H9 (cell line): ENCODE measurements around the gene ATXN3. TPM values are rescaled to one million over a fixed set of nuclear protein-coding genes. Genes with fewer than 3 reads are reported as not detected.

Experiments used
- DNase-seq: peaks from one replicate; pipeline ENCODE4 v3.0.0-alpha.2; 2017
- H2AFZ ChIP-seq: one replicate; pipeline ENCODE4 v1.6.1; 2013; ENCODE audit warnings: mild to moderate bottlenecking, low read length, control low read depth, moderate library complexity
- H2AK5ac ChIP-seq: 2 replicates; pipeline ENCODE4 v1.6.1; 2013; ENCODE audit warnings: low read length, control low read depth, mixed read lengths; ENCODE audit not compliant: insufficient read length
- H2BK120ac ChIP-seq: one replicate; pipeline ENCODE4 v1.6.1; 2013; ENCODE audit warnings: low read depth, mild to moderate bottlenecking, low read length, control low read depth, inconsistent platforms; ENCODE audit not compliant: poor library complexity, severe bottlenecking
- H2BK12ac ChIP-seq: 2 replicates; pipeline ENCODE4 v1.6.1; 2013; ENCODE audit warnings: low read length, control low read depth, mixed read lengths, low read depth; ENCODE audit not compliant: insufficient read length
- H2BK15ac ChIP-seq: 2 replicates; pipeline ENCODE4 v1.6.1; 2013; ENCODE audit warnings: low read depth, low read length, control low read depth
- H2BK20ac ChIP-seq: one replicate; pipeline ENCODE4 v1.6.1; 2013; ENCODE audit warnings: low read depth, mild to moderate bottlenecking, low read length, control low read depth, inconsistent platforms; ENCODE audit not compliant: poor library complexity, severe bottlenecking
- H2BK5ac ChIP-seq: 2 replicates; pipeline ENCODE4 v1.6.1; 2013; ENCODE audit warnings: low read length, control low read depth, mixed read lengths; ENCODE audit not compliant: insufficient read length
- H3K14ac ChIP-seq: 2 replicates; pipeline ENCODE4 v1.6.1; 2013; ENCODE audit warnings: low read length, control low read depth; ENCODE audit not compliant: insufficient read depth
- H3K18ac ChIP-seq: 2 replicates; pipeline ENCODE4 v1.6.1; 2013; ENCODE audit warnings: low read depth, mild to moderate bottlenecking, mixed read lengths, low read length, control low read depth; ENCODE audit not compliant: insufficient read length
- H3K23ac ChIP-seq: 2 replicates; pipeline ENCODE4 v1.6.1; 2013; ENCODE audit warnings: low read length, control low read depth, mixed read lengths, low read depth; ENCODE audit not compliant: insufficient read length
- H3K23me2 ChIP-seq: 2 replicates; pipeline ENCODE4 v1.6.1; 2013; ENCODE audit warnings: low read depth, mild to moderate bottlenecking, mixed read lengths, low read length, control low read depth; ENCODE audit not compliant: insufficient read length, poor library complexity, severe bottlenecking
- H3K27ac ChIP-seq: 2 replicates; pipeline ENCODE4 v1.5.1; 2013; ENCODE audit warnings: low read length, control low read depth, mixed read lengths, low read depth; ENCODE audit not compliant: insufficient read length
- H3K27me3 ChIP-seq: 2 replicates; pipeline ENCODE4 v1.6.1; 2013; ENCODE audit warnings: low read length, control low read depth, inconsistent platforms; ENCODE audit not compliant: insufficient read depth
- H3K4ac ChIP-seq: 2 replicates; pipeline ENCODE4 v1.6.1; 2013; ENCODE audit warnings: low read depth, mild to moderate bottlenecking, control low read depth, inconsistent platforms, low read length, moderate library complexity
- H3K4me1 ChIP-seq: 2 replicates; pipeline ENCODE4 v1.6.1; 2013; ENCODE audit warnings: low read length, control low read depth, inconsistent platforms; ENCODE audit not compliant: insufficient read depth
- H3K4me2 ChIP-seq: 2 replicates; pipeline ENCODE4 v1.6.1; 2013; ENCODE audit warnings: low read length, control low read depth, mixed read lengths; ENCODE audit not compliant: insufficient read length, insufficient read depth
- H3K56ac ChIP-seq: 2 replicates; pipeline ENCODE4 v1.6.1; 2013; ENCODE audit warnings: low read depth, mild to moderate bottlenecking, mixed read lengths, low read length, control low read depth; ENCODE audit not compliant: insufficient read length
- H3K79me1 ChIP-seq: 2 replicates; pipeline ENCODE4 v1.6.1; 2013; ENCODE audit warnings: low read depth, mild to moderate bottlenecking, moderate library complexity, low read length, control low read depth, inconsistent platforms; ENCODE audit not compliant: insufficient read depth, poor library complexity, severe bottlenecking
- H3K79me2 ChIP-seq: 2 replicates; pipeline ENCODE4 v1.6.1; 2013; ENCODE audit warnings: low read length, control low read depth, inconsistent platforms; ENCODE audit not compliant: insufficient read depth
- H3K9ac ChIP-seq: 2 replicates; pipeline ENCODE4 v1.6.1; 2013; ENCODE audit warnings: low read length, control low read depth, mixed read lengths; ENCODE audit not compliant: insufficient read length; ENCODE audit errors: extremely low read depth
- H3K9me3 ChIP-seq: one replicate; pipeline ENCODE4 v1.6.1; 2013; ENCODE audit warnings: low read depth, low read length, inconsistent platforms; ENCODE audit not compliant: control insufficient read depth
- H3T11ph ChIP-seq: one replicate; pipeline ENCODE4 v1.6.1; 2013; ENCODE audit warnings: mild to moderate bottlenecking, low read length, control low read depth, inconsistent platforms
- H4K20me1 ChIP-seq: one replicate; pipeline ENCODE4 v1.6.1; 2013; ENCODE audit not compliant: control insufficient read depth, insufficient read length, insufficient read depth
- H4K5ac ChIP-seq: 2 replicates; pipeline ENCODE4 v1.6.1; 2013; ENCODE audit warnings: low read depth, mild to moderate bottlenecking, mixed read lengths, low read length, control low read depth; ENCODE audit not compliant: insufficient read length
- H4K8ac ChIP-seq: replicated peaks from 2 replicates; pipeline ENCODE4 v1.6.1; 2013; ENCODE audit warnings: low read length, control low read depth, mixed read lengths, low read depth; ENCODE audit not compliant: insufficient read length
- H4K91ac ChIP-seq: 2 replicates; pipeline ENCODE4 v1.6.1; 2013; ENCODE audit warnings: low read depth, mild to moderate bottlenecking, moderate library complexity, mixed read lengths, low read length, control low read depth; ENCODE audit not compliant: insufficient read length
- H3K27ac Mint-ChIP-seq, 3 experiments: 2 replicates in 2 of 3; 3 replicates in 1 of 3; pipeline ENCODE4 v1.8.0; 2020 to 2021; ENCODE audit warnings: mixed read lengths in 3 of 3, mild to moderate bottlenecking in 1 of 3, moderate library complexity in 1 of 3
- H3K27me3 Mint-ChIP-seq: 2 replicates; pipeline ENCODE4 v1.8.0; 2021; ENCODE audit warnings: low read depth, mild to moderate bottlenecking, moderate library complexity, mixed read lengths
- H3K36me3 Mint-ChIP-seq, 3 experiments: 2 replicates in 2 of 3; 3 replicates in 1 of 3; pipeline ENCODE4 v1.8.0; 2020 to 2021; ENCODE audit warnings: low read depth in 3 of 3, mixed read lengths in 3 of 3; ENCODE audit not compliant: insufficient read depth in 1 of 3
- H3K4me1 Mint-ChIP-seq, 2 experiments: 2 replicates each; pipeline ENCODE4 v1.8.0; 2020; ENCODE audit warnings: mixed read lengths in 2 of 2
- H3K4me3 Mint-ChIP-seq, 2 experiments: 2 replicates in 1 of 2; 3 replicates in 1 of 2; pipeline ENCODE4 v1.8.0; 2020 to 2021; ENCODE audit warnings: mild to moderate bottlenecking in 2 of 2, mixed read lengths in 2 of 2, moderate library complexity in 1 of 2
- H3K9me3 Mint-ChIP-seq, 2 experiments: 2 replicates in 1 of 2; 3 replicates in 1 of 2; pipeline ENCODE4 v1.8.0; 2020; ENCODE audit warnings: mild to moderate bottlenecking in 2 of 2, mixed read lengths in 2 of 2, moderate library complexity in 1 of 2
- CTCF ChIP-seq: fragments of 200-600 bp; sonication (generic); conservative IDR thresholded peaks from 3 replicates; pipeline ENCODE4 v1.8.0; 2021; ENCODE audit warnings: antibody characterized with exemption, mild to moderate bottlenecking
- WGBS: extraction: QIAGEN DNeasy Blood & Tissue Kit; methylation state at CpG from one replicate; pipeline ENCODE4 v1.1.7; 2013; ENCODE audit warnings: missing lambda C conversion rate, low lambda C conversion rate, mixed read lengths; ENCODE audit not compliant: insufficient read length; ENCODE audit errors: extremely low coverage; 5-methylcytosine and 5-hydroxymethylcytosine counted together
- total RNA-seq: library from RNA; stranded (reverse); gene quantifications from 2 replicates; pipeline ENCODE4 v1.2.1, GENCODE V29; 2021

The ATXN3 gene
- total RNA-seq, 1 experiment from 2014 or later: 29.7 TPM

GRCh38 chr14:92143962-92144361 lies 37.6 kb upstream of the ATXN3 start:
- Histone ChIP-seq H2BK5ac (no peak overlapping the region), H2BK20ac (no peak overlapping the region), H3K27me3 (no peaks in the 10 kb centered on the region), H3K27ac (no peak overlapping the region), H3K79me2 (no peaks in the 10 kb centered on the region), H3T11ph (no peak overlapping the region), H3K4ac (no peak overlapping the region), H3K14ac (no peak overlapping the region), H4K20me1 (no peaks in the 10 kb centered on the region), H2BK15ac (no peak overlapping the region), H3K56ac (no peak overlapping the region), H3K18ac (no peak overlapping the region), H2AFZ (no peak overlapping the region), H2BK120ac (no peak overlapping the region), H3K9ac (no peak overlapping the region), H4K5ac (no peak overlapping the region), H3K23me2 (no peaks in the 10 kb centered on the region), H4K8ac (no peak overlapping the region), H3K9me3 (no peaks in the 10 kb centered on the region), H3K4me1 (no peaks in the 10 kb centered on the region), H2BK12ac (no peak overlapping the region), H4K91ac (no peak overlapping the region), H3K23ac (no peak overlapping the region), H2AK5ac (no peak overlapping the region), H3K79me1 (no peaks in the 10 kb centered on the region), H3K4me2 (no peak overlapping the region)
- H3K27ac Mint-ChIP-seq: no peak overlapping the region
- no peaks in the 10 kb centered on the region for H3K4me1 Mint-ChIP-seq
- WGBS: no CpG with 5 or more reads among the region's 3 CpGs
- no peak for TF ChIP-seq CTCF
- H3K9me3 Mint-ChIP-seq: no peaks in the 10 kb centered on the region
- peaks cover 35 to 87% (median 64%) of the 10 kb centered on the region in 3 experiments; a peak in 6 of 7 replicates for H3K36me3 Mint-ChIP-seq
- no peak for DNase-seq
- no peaks in the 10 kb centered on the region for H3K27me3 Mint-ChIP-seq
- no peak overlapping the region for H3K4me3 Mint-ChIP-seq
